HUES48 (cell line): Measurements from ENCODE around the gene INAFM2.

Source experiments
- H3K27ac ChIP-seq: one replicate; pipeline ENCODE4 v1.7.0; 2013; ENCODE audit warnings: low read depth, low read length, inconsistent platforms
- H3K27me3 ChIP-seq: 2 replicates; pipeline ENCODE4 v1.6.1; 2013; ENCODE audit warnings: mild to moderate bottlenecking, low read length; ENCODE audit not compliant: control insufficient read depth, insufficient read depth
- H3K36me3 ChIP-seq: 2 replicates; pipeline ENCODE4 v1.6.1; 2013; ENCODE audit warnings: low read length; ENCODE audit not compliant: control insufficient read depth, insufficient read depth
- H3K4me1 ChIP-seq: 2 replicates; pipeline ENCODE4 v1.6.1; 2013; ENCODE audit warnings: mild to moderate bottlenecking, low read length; ENCODE audit not compliant: control insufficient read depth, insufficient read depth
- H3K4me3 ChIP-seq: 2 replicates; pipeline ENCODE4 v1.5.1; 2013; ENCODE audit warnings: mild to moderate bottlenecking, low read depth, low read length
- H3K9ac ChIP-seq: 2 replicates; pipeline ENCODE4 v1.6.1; 2013; ENCODE audit warnings: mild to moderate bottlenecking, low read depth, low read length, moderate library complexity
- H3K9me3 ChIP-seq: 2 replicates; pipeline ENCODE4 v1.6.1; 2013; ENCODE audit warnings: low read length; ENCODE audit not compliant: control insufficient read depth, insufficient read depth

Gene INAFM2

GRCh38 chr15:40323239-40323952 is at the start of gene INAFM2:
Gene INAFM2 (plus strand): TSS chr15:40323692. CDS start chr15:40324056, 364 bp downstream.
- Histone ChIP-seq H3K4me1 (peaks cover 51% of the 10 kb centered on the region), H3K9me3 (no peaks in the 10 kb centered on the region), H3K27ac (no peak within 1 kb of the TSS), H3K4me3 (peak within 1 kb of the TSS; percentile 74), H3K9ac (peak within 1 kb of the TSS; percentile 46; the same call in 1 of the 2 replicates), H3K36me3 (no peaks in the 10 kb centered on the region), H3K27me3 (peaks cover 29% of the 10 kb centered on the region)

GRCh38 chr15:40274350-40275274 is 48.9 kb upstream of the INAFM2 start:
- H3K36me3 ChIP-seq: no peaks in the 10 kb centered on the region; the same call in 1 of the 2 replicates
- H3K4me1 ChIP-seq: 0 out of 2 replicates have a peak, but pooled peaks cover 9% of the 10 kb centered on the region
- no peak overlapping the region for H3K4me3 ChIP-seq
- peaks cover 12% of the 10 kb centered on the region for H3K27me3 ChIP-seq
- H3K9ac ChIP-seq: no peak overlapping the region
- no peaks in the 10 kb centered on the region for H3K9me3 ChIP-seq
- no peak overlapping the region for H3K27ac ChIP-seq

- H3K27ac ChIP-seq: no peak overlapping the region
- H3K9ac ChIP-seq: no peak overlapping the region
- H3K36me3 ChIP-seq: no peaks in the 10 kb centered on the region; the same call in 1 of the 2 replicates
- H3K4me1 ChIP-seq: peaks cover 16% of the 10 kb centered on the region
- no peak overlapping the region for H3K4me3 ChIP-seq
- no peaks in the 10 kb centered on the region for H3K9me3 ChIP-seq
- H3K27me3 ChIP-seq: peaks cover 20% of the 10 kb centered on the region
Observed at GRCh38 chr15:40275523-40275922, 48.0 kb upstream of the INAFM2 start.

- Histone ChIP-seq H3K9ac (no peak overlapping the region), H3K27me3 (peaks cover 25% of the 10 kb centered on the region), H3K27ac (no peak overlapping the region), H3K36me3 (no peaks in the 10 kb centered on the region; the same call in 1 of the 2 replicates), H3K9me3 (no peaks in the 10 kb centered on the region), H3K4me1 (peaks cover 20% of the 10 kb centered on the region), H3K4me3 (no peak overlapping the region)
Observed at GRCh38 chr15:40275954-40276353, 47.5 kb upstream of the INAFM2 start.

- H3K27me3 ChIP-seq: peaks cover 34% of the 10 kb centered on the region
- peaks cover 27% of the 10 kb centered on the region for H3K4me1 ChIP-seq
- H3K4me3 ChIP-seq: no peak overlapping the region
- H3K9ac ChIP-seq: no peak overlapping the region
- no peaks in the 10 kb centered on the region; the same call in 1 of the 2 replicates for H3K36me3 ChIP-seq
- no peak overlapping the region for H3K27ac ChIP-seq
- no peaks in the 10 kb centered on the region for H3K9me3 ChIP-seq
Observed at GRCh38 chr15:40276927-40277326, 46.6 kb upstream of the INAFM2 start.

GRCh38 chr15:40277471-40277870 is 46.0 kb upstream of the INAFM2 start:
- Histone ChIP-seq H3K9ac (no peak overlapping the region), H3K4me3 (no peak overlapping the region), H3K27me3 (peaks cover 40% of the 10 kb centered on the region), H3K27ac (no peak overlapping the region), H3K9me3 (no peaks in the 10 kb centered on the region), H3K36me3 (no peaks in the 10 kb centered on the region; the same call in 1 of the 2 replicates), H3K4me1 (peaks cover 27% of the 10 kb centered on the region)

GRCh38 chr15:40278026-40278425 is 45.5 kb upstream of the INAFM2 start:
- no peak overlapping the region for H3K4me3 ChIP-seq
- peaks cover 45% of the 10 kb centered on the region for H3K27me3 ChIP-seq
- no peaks in the 10 kb centered on the region for H3K36me3 ChIP-seq
- H3K9me3 ChIP-seq: no peaks in the 10 kb centered on the region
- H3K27ac ChIP-seq: no peak overlapping the region
- no peak overlapping the region for H3K9ac ChIP-seq
- H3K4me1 ChIP-seq: peaks cover 27% of the 10 kb centered on the region

GRCh38 chr15:40279437-40280141 is 43.9 kb upstream of the INAFM2 start:
- H3K9ac ChIP-seq: no peak overlapping the region
- no peaks in the 10 kb centered on the region for H3K9me3 ChIP-seq
- H3K27me3 ChIP-seq: peaks cover 61% of the 10 kb centered on the region
- peak overlapping the region; percentile 46 for H3K4me3 ChIP-seq
- H3K4me1 ChIP-seq: peaks cover 34% of the 10 kb centered on the region
- H3K36me3 ChIP-seq: no peaks in the 10 kb centered on the region
- no peak overlapping the region for H3K27ac ChIP-seq

GRCh38 chr15:40280260-40281056 is 43.0 kb upstream of the INAFM2 start:
- H3K4me1 ChIP-seq: peaks cover 42% of the 10 kb centered on the region
- H3K9ac ChIP-seq: no peak overlapping the region
- no peaks in the 10 kb centered on the region for H3K36me3 ChIP-seq
- no peak overlapping the region for H3K27ac ChIP-seq
- peak overlapping the region; percentile 56; the same call in 1 of the 2 replicates for H3K4me3 ChIP-seq
- no peaks in the 10 kb centered on the region for H3K9me3 ChIP-seq
- H3K27me3 ChIP-seq: peaks cover 70% of the 10 kb centered on the region
